IPS DF 6.9 (cell line): Measurements from ENCODE around the gene RBM6.

Source experiments
- DNase-seq: peaks from one replicate; pipeline ENCODE4 v3.0.0-alpha.2; 2013; ENCODE audit warnings: low read depth, low spot score
- H3K27ac ChIP-seq: one replicate; pipeline ENCODE4 v1.5.1; 2013; ENCODE audit warnings: low read length, control low read depth
- H3K27me3 ChIP-seq: 2 replicates; pipeline ENCODE4 v1.6.1; 2013; ENCODE audit warnings: mild to moderate bottlenecking, low read length; ENCODE audit not compliant: control insufficient read depth, insufficient read depth
- H3K36me3 ChIP-seq: 2 replicates; pipeline ENCODE4 v1.6.1; 2013; ENCODE audit warnings: low read length; ENCODE audit not compliant: control insufficient read depth, insufficient read depth
- H3K4me1 ChIP-seq: 2 replicates; pipeline ENCODE4 v1.6.1; 2013; ENCODE audit warnings: low read length; ENCODE audit not compliant: control insufficient read depth, insufficient read depth
- H3K4me3 ChIP-seq: 2 replicates; pipeline ENCODE4 v1.5.1; 2013; ENCODE audit warnings: mild to moderate bottlenecking, low read length
- H3K9me3 ChIP-seq: 2 replicates; pipeline ENCODE4 v1.6.1; 2013; ENCODE audit warnings: low read length, inconsistent platforms; ENCODE audit not compliant: control insufficient read depth, insufficient read depth
- WGBS: extraction: QIAGEN DNeasy Blood & Tissue Kit; methylation state at CpG from one replicate; pipeline ENCODE4 v1.1.7; 2013; ENCODE audit warnings: mixed read lengths, missing lambda C conversion rate; ENCODE audit not compliant: insufficient read length, insufficient coverage; 5-methylcytosine and 5-hydroxymethylcytosine counted together

The RBM6 gene

GRCh38 chr3:50090984-50091383, 151.0 kb downstream of the RBM6 start:
- no peak for DNase-seq
- no peaks in the 10 kb centered on the region; the same call in 1 of the 2 replicates for H3K9me3 ChIP-seq
- no peak overlapping the region for H3K27ac ChIP-seq
- H3K27me3 ChIP-seq = no peaks in the 10 kb centered on the region
- peaks cover 21% of the 10 kb centered on the region; the same call in 1 of the 2 replicates for H3K36me3 ChIP-seq
- no peak overlapping the region for H3K4me3 ChIP-seq
- no peaks in the 10 kb centered on the region for H3K4me1 ChIP-seq

GRCh38 chr3:50095352-50095998, 155.5 kb downstream of the RBM6 start:
- DNase-seq = no peak
- no peaks in the 10 kb centered on the region for H3K27me3 ChIP-seq
- H3K36me3 ChIP-seq = peaks cover 40% of the 10 kb centered on the region; the same call in 1 of the 2 replicates
- H3K4me3 ChIP-seq = no peak overlapping the region
- H3K27ac ChIP-seq = no peak overlapping the region
- H3K4me1 ChIP-seq = no peaks in the 10 kb centered on the region
- no CpG with 5 or more reads among the region's 5 CpGs for WGBS
- H3K9me3 ChIP-seq = no peaks in the 10 kb centered on the region; the same call in 1 of the 2 replicates

GRCh38 chr3:50100386-50100785, 160.4 kb downstream of the RBM6 start:
- Histone ChIP-seq H3K9me3 (no peaks in the 10 kb centered on the region), H3K27me3 (no peaks in the 10 kb centered on the region), H3K4me1 (no peaks in the 10 kb centered on the region), H3K36me3 (peaks cover 32% of the 10 kb centered on the region; the same call in 1 of the 2 replicates), H3K27ac (no peak overlapping the region), H3K4me3 (no peak overlapping the region)
- no CpG with 5 or more reads among the region's 5 CpGs for WGBS
- DNase-seq = no peak

GRCh38 chr3:50100956-50101845, 161.3 kb downstream of the RBM6 start:
- WGBS = no CpG with 5 or more reads among the region's 4 CpGs

GRCh38 chr3:50102558-50102957, 162.6 kb downstream of the RBM6 start:
- Histone ChIP-seq H3K4me3 (no peak overlapping the region), H3K36me3 (peaks cover 37% of the 10 kb centered on the region), H3K27ac (no peak overlapping the region), H3K9me3 (no peaks in the 10 kb centered on the region), H3K27me3 (no peaks in the 10 kb centered on the region), H3K4me1 (no peaks in the 10 kb centered on the region)
- no CpG with 5 or more reads among the region's 7 CpGs for WGBS
- DNase-seq = no peak

More at GRCh38 chr3:50100956-50101845, 161.3 kb downstream of the RBM6 start:
- H3K4me1 ChIP-seq = no peaks in the 10 kb centered on the region
- no peaks in the 10 kb centered on the region for H3K27me3 ChIP-seq
- H3K27ac ChIP-seq = no peak overlapping the region
- no peak for DNase-seq
- H3K9me3 ChIP-seq = no peaks in the 10 kb centered on the region
- no peak overlapping the region for H3K4me3 ChIP-seq
- peaks cover 31% of the 10 kb centered on the region; the same call in 1 of the 2 replicates for H3K36me3 ChIP-seq

GRCh38 chr3:50111757-50112156, 171.8 kb downstream of the RBM6 start:
- Histone ChIP-seq H3K36me3 (peaks cover 45% of the 10 kb centered on the region), H3K27ac (no peak overlapping the region), H3K9me3 (no peaks in the 10 kb centered on the region), H3K4me1 (no peaks in the 10 kb centered on the region), H3K27me3 (no peaks in the 10 kb centered on the region), H3K4me3 (no peak overlapping the region)
- DNase-seq = no peak
- WGBS = no CpG with 5 or more reads among the region's 5 CpGs

- H3K4me1 ChIP-seq = no peaks in the 10 kb centered on the region
- H3K27me3 ChIP-seq = no peaks in the 10 kb centered on the region
- H3K27ac ChIP-seq = no peak overlapping the region
- H3K4me3 ChIP-seq = no peak overlapping the region
- DNase-seq = no peak
- H3K36me3 ChIP-seq = peaks cover 43% of the 10 kb centered on the region
- no CpG with 5 or more reads among the region's 3 CpGs for WGBS
- H3K9me3 ChIP-seq = no peaks in the 10 kb centered on the region
Measured at GRCh38 chr3:50112462-50112861, 172.5 kb downstream of the RBM6 start.

- Histone ChIP-seq H3K4me3 (no peak overlapping the region), H3K9me3 (no peaks in the 10 kb centered on the region), H3K27ac (no peak overlapping the region), H3K4me1 (no peaks in the 10 kb centered on the region), H3K27me3 (no peaks in the 10 kb centered on the region), H3K36me3 (peaks cover 37% of the 10 kb centered on the region)
- no CpG with 5 or more reads among the region's 8 CpGs for WGBS
- DNase-seq = no peak
Measured at GRCh38 chr3:50117120-50117519, 177.2 kb downstream of the RBM6 start.

GRCh38 chr3:50118237-50118636, 178.3 kb downstream of the RBM6 start:
- no peak for DNase-seq
- Histone ChIP-seq H3K4me3 (no peak overlapping the region), H3K27ac (no peak overlapping the region), H3K9me3 (no peaks in the 10 kb centered on the region), H3K36me3 (peaks cover 36% of the 10 kb centered on the region), H3K27me3 (no peaks in the 10 kb centered on the region), H3K4me1 (no peaks in the 10 kb centered on the region)
- no CpG with 5 or more reads among the region's 10 CpGs for WGBS

- no CpG with 5 or more reads among the region's 3 CpGs for WGBS
- Histone ChIP-seq H3K27ac (no peak overlapping the region), H3K36me3 (peaks cover 26% of the 10 kb centered on the region)
Measured at GRCh38 chr3:50119786-50120185, 179.8 kb downstream of the RBM6 start.

More at GRCh38 chr3:50119786-50120185, 179.8 kb downstream of the RBM6 start:
- H3K9me3 ChIP-seq = no peaks in the 10 kb centered on the region
- no peak for DNase-seq
- H3K4me3 ChIP-seq = no peak overlapping the region
- H3K27me3 ChIP-seq = no peaks in the 10 kb centered on the region
- peaks cover 4% of the 10 kb centered on the region for H3K4me1 ChIP-seq
